Neural progenitor cell (in vitro differentiated cells): ENCODE measurements around the gene ZNF282. TPM values are rescaled to one million over a fixed set of nuclear protein-coding genes. Genes with fewer than 3 reads are reported as not detected.
A peak's percentile ranks its signal among the peaks of the same experiment; 100 is the strongest.

Source experiments
- DNase-seq: peaks from one replicate; pipeline ENCODE4 v3.0.0-alpha.2; 2016; ENCODE audit warnings: low spot score
- H2AFZ ChIP-seq: fragments of 200-600 bp; sonication (generic); replicated peaks from 2 replicates; pipeline ENCODE4 v1.6.1; 2016; ENCODE audit warnings: antibody characterized with exemption
- H3F3A ChIP-seq: fragments of 200-600 bp; sonication (generic); 2 replicates; pipeline ENCODE4 v1.6.1; 2016; ENCODE audit warnings: antibody characterized with exemption, low read depth
- H3K27ac ChIP-seq: fragments of 200-600 bp; sonication (generic); 2 replicates; pipeline ENCODE4 v1.5.1; 2016; ENCODE audit warnings: mild to moderate bottlenecking
- H3K27me3 ChIP-seq: fragments of 200-600 bp; sonication (generic); 2 replicates; pipeline ENCODE4 v1.6.1; 2016; ENCODE audit warnings: mild to moderate bottlenecking, moderate library complexity
- H3K36me3 ChIP-seq: fragments of 200-600 bp; sonication (generic); 2 replicates; pipeline ENCODE4 v1.5.1; 2016
- H3K4me1 ChIP-seq: fragments of 200-600 bp; sonication (generic); 2 replicates; pipeline ENCODE4 v1.6.1; 2016; ENCODE audit warnings: mixed run types
- H3K4me2 ChIP-seq: fragments of 200-600 bp; sonication (generic); 2 replicates; pipeline ENCODE4 v1.6.1; 2016
- H3K4me3 ChIP-seq: fragments of 200-600 bp; sonication (generic); 2 replicates; pipeline ENCODE4 v1.5.1; 2016
- H3K79me2 ChIP-seq: fragments of 200-600 bp; sonication (generic); 2 replicates; pipeline ENCODE4 v1.6.1; 2016; ENCODE audit warnings: low read depth
- H3K9ac ChIP-seq: fragments of 200-600 bp; sonication (generic); 2 replicates; pipeline ENCODE4 v1.6.1; 2016
- H3K9me3 ChIP-seq: fragments of 200-600 bp; sonication (generic); 2 replicates; pipeline ENCODE4 v1.5.1; 2016; ENCODE audit warnings: low read depth
- H4K20me1 ChIP-seq: fragments of 200-600 bp; sonication (generic); 2 replicates; pipeline ENCODE4 v1.6.1; 2016; ENCODE audit warnings: low read depth
- H3K27ac Mint-ChIP-seq: 3 replicates; pipeline ENCODE4 v1.8.0; 2021; ENCODE audit warnings: mixed read lengths
- H3K27me3 Mint-ChIP-seq: 2 replicates; pipeline ENCODE4 v1.8.0; 2022; ENCODE audit warnings: low read depth, mild to moderate bottlenecking, inconsistent platforms, moderate library complexity, mixed read lengths; ENCODE audit not compliant: insufficient read depth
- H3K36me3 Mint-ChIP-seq: 3 replicates; pipeline ENCODE4 v1.8.0; 2021; ENCODE audit warnings: mixed read lengths
- H3K4me1 Mint-ChIP-seq: 3 replicates; pipeline ENCODE4 v1.8.0; 2021; ENCODE audit warnings: mixed read lengths
- H3K4me3 Mint-ChIP-seq: 3 replicates; pipeline ENCODE4 v1.8.0; 2021; ENCODE audit warnings: mild to moderate bottlenecking, moderate library complexity, mixed read lengths
- H3K9me3 Mint-ChIP-seq: 3 replicates; pipeline ENCODE4 v1.8.0; 2020; ENCODE audit warnings: mixed read lengths
- CTCF ChIP-seq: fragments of 200-600 bp; sonication (generic); IDR thresholded peaks from 2 replicates; pipeline ENCODE4 v1.5.1; 2017; ENCODE audit warnings: antibody characterized with exemption, mild to moderate bottlenecking
- EZH2 ChIP-seq: fragments of 200-600 bp; sonication (generic); IDR thresholded peaks from 2 replicates; pipeline ENCODE4 v1.6.1; 2017; ENCODE audit warnings: antibody characterized with exemption, mild to moderate bottlenecking, moderate library complexity
- EZH2phosphoT487 ChIP-seq: fragments of 200-600 bp; sonication (generic); IDR thresholded peaks from 2 replicates; pipeline ENCODE4 v1.6.1; 2017; ENCODE audit warnings: antibody characterized with exemption
- total RNA-seq: library from RNA; depleted of rRNA; stranded (reverse); fragments of >200 nt; gene quantifications from 2 replicates; pipeline ENCODE4 v1.2.3, GENCODE V29; 2015; ENCODE audit warnings: low replicate concordance

The ZNF282 gene
- total RNA-seq, 1 donor from 2014 or later: 15.9 TPM

GRCh38 chr7:149255174-149255573 lies 59.8 kb downstream of the ZNF282 start:
- no peaks in the 10 kb centered on the region for H4K20me1 ChIP-seq
- no peaks in the 10 kb centered on the region for H3K27me3 ChIP-seq
- H3K27ac ChIP-seq: no peak overlapping the region
- H3K9ac ChIP-seq: no peak overlapping the region
- Mint-ChIP-seq H3K27me3 (peaks cover 2% of the 10 kb centered on the region), H3K9me3 (no peaks in the 10 kb centered on the region), H3K4me1 (no peaks in the 10 kb centered on the region), H3K36me3 (peaks cover 9% of the 10 kb centered on the region), H3K4me3 (no peak overlapping the region), H3K27ac (no peak overlapping the region)
- DNase-seq: no peak
- H3K4me3 ChIP-seq: no peak overlapping the region
- H3K9me3 ChIP-seq: no peaks in the 10 kb centered on the region
- H3K4me2 ChIP-seq: no peak overlapping the region
- H3F3A ChIP-seq: no peaks in the 10 kb centered on the region
- H3K79me2 ChIP-seq: no peaks in the 10 kb centered on the region
- TF ChIP-seq EZH2phosphoT487 (no peak), EZH2 (no peak), CTCF (no peak)
- H2AFZ ChIP-seq: no peak overlapping the region
- no peaks in the 10 kb centered on the region for H3K4me1 ChIP-seq
- no peaks in the 10 kb centered on the region for H3K36me3 ChIP-seq

- Histone ChIP-seq H3K27me3 (peaks cover 9% of the 10 kb centered on the region), H3K4me3 (no peak overlapping the region), H3K4me2 (no peak overlapping the region), H3K9ac (no peak overlapping the region), H3F3A (peaks cover 11% of the 10 kb centered on the region), H3K36me3 (no peaks in the 10 kb centered on the region), H3K79me2 (no peaks in the 10 kb centered on the region), H3K4me1 (no peaks in the 10 kb centered on the region), H4K20me1 (no peaks in the 10 kb centered on the region), H2AFZ (no peak overlapping the region), H3K9me3 (no peaks in the 10 kb centered on the region), H3K27ac (no peak overlapping the region)
- Mint-ChIP-seq H3K9me3 (no peaks in the 10 kb centered on the region), H3K27me3 (no peaks in the 10 kb centered on the region), H3K27ac (no peak overlapping the region), H3K36me3 (peaks cover 7% of the 10 kb centered on the region), H3K4me3 (no peak overlapping the region), H3K4me1 (no peaks in the 10 kb centered on the region)
- TF ChIP-seq EZH2phosphoT487: no peak
- no peak for DNase-seq
Observed at GRCh38 chr7:149256568-149256967, 61.2 kb downstream of the ZNF282 start.

- Histone ChIP-seq H3K36me3 (no peaks in the 10 kb centered on the region), H3K27me3 (peaks cover 13% of the 10 kb centered on the region), H3K9me3 (no peaks in the 10 kb centered on the region), H3K4me3 (no peak overlapping the region), H3K79me2 (no peaks in the 10 kb centered on the region), H3K4me2 (no peak overlapping the region), H4K20me1 (no peaks in the 10 kb centered on the region), H3K4me1 (no peaks in the 10 kb centered on the region), H3K9ac (no peak overlapping the region), H3F3A (peaks cover 13% of the 10 kb centered on the region), H3K27ac (no peak overlapping the region), H2AFZ (no peak overlapping the region)
- no peak overlapping the region for H3K27ac Mint-ChIP-seq
- no peak for DNase-seq
- H3K9me3 Mint-ChIP-seq: no peaks in the 10 kb centered on the region
- H3K27me3 Mint-ChIP-seq: no peaks in the 10 kb centered on the region
- H3K36me3 Mint-ChIP-seq: peaks cover 5% of the 10 kb centered on the region
- TF ChIP-seq EZH2: no peak
- H3K4me1 Mint-ChIP-seq: no peaks in the 10 kb centered on the region
- no peak overlapping the region for H3K4me3 Mint-ChIP-seq
Observed at GRCh38 chr7:149257146-149257545, 61.8 kb downstream of the ZNF282 start.

GRCh38 chr7:149261316-149261828 lies 66.0 kb downstream of the ZNF282 start:
- peak overlapping the region; percentile 92 for H2AFZ ChIP-seq
- peaks cover 4% of the 10 kb centered on the region for H4K20me1 ChIP-seq
- Mint-ChIP-seq H3K9me3 (no peaks in the 10 kb centered on the region), H3K4me1 (peaks cover 10% of the 10 kb centered on the region), H3K36me3 (peaks cover 14% of the 10 kb centered on the region), H3K4me3 (peak overlapping the region; percentile 85), H3K27ac (peak overlapping the region; percentile 46), H3K27me3 (no peaks in the 10 kb centered on the region)
- peak overlapping the region; percentile 56 for H3K4me3 ChIP-seq
- peak; percentile 22 for DNase-seq
- H3K9me3 ChIP-seq: no peaks in the 10 kb centered on the region
- peak overlapping the region; percentile 86 for H3K4me2 ChIP-seq
- peaks cover 13% of the 10 kb centered on the region for H3F3A ChIP-seq
- no peaks in the 10 kb centered on the region for H3K79me2 ChIP-seq
- H3K4me1 ChIP-seq: no peaks in the 10 kb centered on the region
- H3K27me3 ChIP-seq: peaks cover 21% of the 10 kb centered on the region
- no peak for TF ChIP-seq EZH2phosphoT487
- TF ChIP-seq CTCF: no peak
- no peak for TF ChIP-seq EZH2
- H3K27ac ChIP-seq: no peak overlapping the region
- H3K9ac ChIP-seq: no peak overlapping the region
- H3K36me3 ChIP-seq: no peaks in the 10 kb centered on the region
